Activated T-helper 9 cell treated with anti-CD3 and anti-CD28 coated beads, Interleukin-2, amount 50 U/mL, for 16 hours (primary cell): ENCODE measurements around the gene PDLIM3.
"Not testable (repeated sequence)": the region's sequence is repeated elsewhere in the genome, so short reads cannot be mapped to it uniquely, and the experiment has no call there.

Source experiments
- DNase-seq: peaks from one replicate; pipeline ENCODE4 v3.0.0-alpha.2; 2020; ENCODE audit warnings: low read depth

The PDLIM3 gene

GRCh38 chr4:185520119-185520518, 15.2 kb downstream of the PDLIM3 start:
- no peak for DNase-seq

DNA sequence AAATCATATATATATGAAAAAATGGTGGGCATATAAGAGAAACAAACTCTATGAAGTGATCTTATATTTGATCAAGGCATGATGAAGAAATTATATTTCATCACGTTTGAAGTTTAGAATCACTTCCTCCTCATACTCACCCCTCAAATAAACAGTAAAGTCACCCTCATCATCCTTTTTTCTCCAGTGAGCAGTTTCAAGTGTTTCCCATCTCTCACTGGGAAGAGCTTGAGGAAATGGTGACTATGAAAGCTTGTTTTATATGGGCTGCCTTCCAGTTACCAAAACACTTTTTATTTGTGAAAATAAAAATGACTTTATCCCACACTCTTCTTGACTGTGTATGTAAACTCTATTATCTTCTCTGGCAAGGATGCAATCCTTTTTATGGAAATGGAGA, 16.8 kb downstream of the PDLIM3 start:
- DNase-seq, result no peak

DNA sequence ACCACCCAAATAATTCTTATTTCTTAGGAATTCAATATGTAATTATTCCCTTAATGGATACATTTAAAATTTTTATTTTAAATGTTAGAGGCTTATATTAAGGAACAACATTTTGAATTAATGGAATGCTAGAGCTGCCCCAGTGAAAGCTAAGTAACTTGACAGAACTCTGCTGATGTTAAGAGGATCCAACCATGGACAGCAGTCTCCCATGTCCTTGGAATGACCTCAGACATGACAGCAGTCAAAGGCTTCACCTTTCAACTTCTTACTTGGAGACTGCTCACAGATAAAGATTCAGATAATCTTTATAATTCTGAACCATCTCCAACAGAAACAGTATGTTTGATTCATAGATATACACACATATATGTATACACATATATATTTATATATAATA, 17.2 kb downstream of the PDLIM3 start:
- DNase-seq, result no peak

- no peak for DNase-seq
Observed at GRCh38 chr4:185515248-185515647, 20.1 kb downstream of the PDLIM3 start.

DNA sequence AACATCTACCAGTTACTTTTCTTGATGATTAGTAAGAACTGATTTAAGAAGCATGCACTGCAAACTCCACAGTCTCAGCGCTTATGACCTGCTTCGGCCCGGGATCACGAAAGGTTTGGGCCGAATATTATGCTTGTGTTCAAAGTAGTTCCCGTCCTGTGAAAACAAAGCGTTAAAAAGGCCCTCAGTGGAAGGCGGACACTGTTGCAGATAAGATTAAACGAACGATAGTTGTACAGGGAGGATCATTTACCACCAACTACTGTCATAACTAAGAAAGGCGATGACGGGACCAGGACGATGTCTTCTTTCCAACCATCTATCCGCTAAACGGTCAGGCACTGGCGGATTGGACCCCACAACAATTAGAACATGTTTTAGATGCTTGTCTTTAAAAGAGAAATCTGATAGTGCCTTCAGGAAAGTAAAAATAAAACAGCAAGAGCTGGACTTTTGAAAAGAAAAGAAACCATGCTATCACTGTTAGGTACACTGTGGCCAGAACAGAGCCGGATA, 21.1 kb downstream of the PDLIM3 start:
- no peak for DNase-seq

GRCh38 chr4:185513489-185514181, 21.7 kb downstream of the PDLIM3 start:
- no peak for DNase-seq

GRCh38 chr4:185512516-185512915, 22.8 kb downstream of the PDLIM3 start:
- DNase-seq, result no peak

DNA sequence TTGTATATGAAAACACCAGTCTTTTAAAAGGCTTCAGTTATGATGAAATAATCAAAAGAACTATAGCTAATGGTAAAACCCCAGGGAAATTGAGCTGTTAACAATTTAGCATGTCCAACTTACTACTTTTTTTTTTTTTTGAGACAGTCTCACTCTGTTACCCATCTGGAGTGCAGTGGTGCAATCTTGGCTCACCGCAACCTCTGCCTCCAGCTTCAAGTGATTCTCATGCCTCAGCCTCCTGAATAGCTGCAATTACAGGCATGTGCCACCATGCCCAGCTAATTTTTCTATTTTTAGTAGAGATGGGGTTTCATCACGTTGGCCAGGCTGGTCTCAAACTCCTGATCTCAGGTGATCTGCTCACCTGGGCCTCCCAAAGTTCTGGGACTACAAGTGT, 24.1 kb downstream of the PDLIM3 start:
- not testable (repeated sequence) for DNase-seq

DNA sequence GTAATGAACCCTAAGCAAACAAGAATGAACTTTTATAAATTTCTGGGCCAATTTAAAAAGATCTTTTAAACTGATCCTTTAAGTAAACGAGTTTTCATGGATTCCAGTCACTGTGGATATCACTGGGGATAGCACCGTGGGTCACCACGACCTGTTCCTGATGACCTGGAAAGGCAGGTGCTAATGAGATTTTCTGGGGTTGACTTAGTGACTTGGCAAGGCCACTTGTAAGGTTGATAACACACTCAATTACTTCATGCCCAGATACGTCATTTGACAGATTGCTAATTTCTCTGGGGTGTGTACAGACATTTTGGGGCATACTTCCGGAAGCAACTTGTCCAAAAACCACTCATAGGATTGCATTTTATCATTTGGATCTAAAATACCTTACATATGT, 24.5 kb downstream of the PDLIM3 start:
- no peak for DNase-seq

GRCh38 chr4:185508181-185508580, 27.1 kb downstream of the PDLIM3 start:
- DNase-seq, result no peak

- no peak for DNase-seq
Observed at GRCh38 chr4:185506422-185506821, 28.9 kb downstream of the PDLIM3 start.

GRCh38 chr4:185504098-185505047, 30.9 kb downstream of the PDLIM3 start:
- no peak for DNase-seq

DNA sequence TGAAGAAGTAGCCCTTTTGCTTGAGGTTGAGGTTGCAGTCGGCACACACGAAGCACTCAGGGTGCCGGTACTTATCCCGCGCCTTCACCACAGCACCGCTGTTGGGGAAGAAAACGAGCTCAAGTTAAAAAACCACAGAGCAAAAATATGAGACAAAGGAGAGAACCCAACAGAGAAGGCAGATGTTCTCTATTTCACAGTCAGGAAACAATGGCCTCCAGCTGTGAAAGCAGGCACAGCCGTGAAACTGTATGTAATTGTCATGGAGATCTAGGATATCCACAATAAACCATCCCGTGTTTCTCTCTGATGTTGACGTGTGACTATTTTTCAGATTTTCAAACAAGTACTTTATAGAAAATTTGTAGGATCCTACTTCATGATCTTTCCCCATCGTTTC, 32.9 kb downstream of the PDLIM3 start:
- no peak for DNase-seq

DNA sequence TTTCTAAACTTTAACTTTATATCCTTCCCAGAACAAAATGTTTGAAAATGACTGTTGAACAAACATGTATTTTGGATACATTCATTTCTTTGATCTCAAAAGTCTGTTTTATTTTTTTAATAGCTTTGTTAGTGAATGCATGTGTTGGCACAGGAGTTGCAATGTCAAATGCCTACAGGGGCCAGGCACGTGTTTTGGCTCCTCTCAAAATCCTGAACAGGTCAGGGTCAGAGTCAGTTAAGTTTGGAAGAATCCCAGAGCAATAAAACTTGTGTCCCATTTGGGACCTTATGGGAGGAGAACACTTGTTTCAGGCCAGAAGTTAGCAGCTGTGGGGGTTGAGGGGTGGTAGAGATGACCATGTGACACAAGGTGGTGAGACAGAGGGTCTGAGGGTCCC, 34.7 kb downstream of the PDLIM3 start:
- DNase-seq, result no peak

- DNase-seq, result no peak
Observed at GRCh38 chr4:185500035-185500434, 35.3 kb downstream of the PDLIM3 start.

DNA sequence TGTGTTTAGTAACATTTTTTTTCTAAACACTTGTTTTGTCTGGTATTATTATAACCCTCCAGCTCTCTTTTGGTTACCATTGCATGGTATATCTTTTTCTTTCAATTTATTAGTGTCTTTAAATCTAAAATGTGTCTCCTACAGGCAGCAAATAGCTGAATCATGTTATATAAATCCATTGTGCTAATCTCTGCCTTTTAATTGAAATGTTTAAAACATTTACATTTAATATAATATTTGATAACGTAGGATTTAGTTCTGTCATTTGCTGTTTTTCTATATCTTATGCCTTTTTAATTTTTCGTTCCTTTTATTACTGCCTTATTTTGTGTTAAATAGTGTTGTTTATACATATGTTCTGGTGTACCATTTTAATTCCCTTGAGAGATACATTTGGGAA, 46.7 kb downstream of the PDLIM3 start:
- no peak for DNase-seq

GRCh38 chr4:185481401-185481800, 53.9 kb downstream of the PDLIM3 start:
- no peak for DNase-seq

DNA sequence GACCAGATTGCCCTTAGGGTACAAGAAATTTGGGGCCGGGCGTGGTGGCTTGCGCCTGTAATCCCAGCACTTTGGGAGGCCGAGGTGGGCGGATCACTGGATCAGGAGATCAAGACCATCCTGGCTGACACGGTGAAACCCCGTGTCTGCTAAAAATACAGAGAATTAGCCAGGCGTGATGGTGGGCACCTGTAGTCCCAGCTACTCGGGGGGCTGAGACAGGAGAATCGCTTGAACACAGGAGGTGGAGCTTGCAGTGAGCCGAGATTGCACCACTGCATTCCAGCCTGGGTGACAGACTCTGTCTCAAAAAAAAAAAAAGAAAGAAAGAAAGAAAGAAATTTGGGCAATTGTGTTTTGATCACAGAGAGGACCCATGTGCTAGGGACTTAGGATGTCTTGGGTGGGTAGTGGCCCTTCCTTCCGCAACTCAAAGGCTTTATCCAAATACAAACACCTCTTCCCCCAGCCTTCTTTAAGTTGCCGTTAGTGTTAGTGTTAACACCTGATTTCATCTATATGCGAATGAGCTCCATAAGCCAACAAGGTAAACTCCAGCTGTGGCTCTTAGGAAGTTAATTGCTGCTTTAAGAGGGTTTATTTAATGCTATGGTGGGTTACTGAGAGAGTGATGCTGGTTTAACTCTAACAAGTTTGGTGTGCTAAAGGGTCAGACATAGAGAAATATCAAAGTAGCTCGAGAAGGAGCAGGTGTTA, 55.1 kb downstream of the PDLIM3 start:
- DNase-seq, result no peak

GRCh38 chr4:185479507-185479971, 55.8 kb downstream of the PDLIM3 start:
- no peak for DNase-seq

- no peak for DNase-seq
Observed at GRCh38 chr4:185473247-185473646, 62.1 kb downstream of the PDLIM3 start.

DNA sequence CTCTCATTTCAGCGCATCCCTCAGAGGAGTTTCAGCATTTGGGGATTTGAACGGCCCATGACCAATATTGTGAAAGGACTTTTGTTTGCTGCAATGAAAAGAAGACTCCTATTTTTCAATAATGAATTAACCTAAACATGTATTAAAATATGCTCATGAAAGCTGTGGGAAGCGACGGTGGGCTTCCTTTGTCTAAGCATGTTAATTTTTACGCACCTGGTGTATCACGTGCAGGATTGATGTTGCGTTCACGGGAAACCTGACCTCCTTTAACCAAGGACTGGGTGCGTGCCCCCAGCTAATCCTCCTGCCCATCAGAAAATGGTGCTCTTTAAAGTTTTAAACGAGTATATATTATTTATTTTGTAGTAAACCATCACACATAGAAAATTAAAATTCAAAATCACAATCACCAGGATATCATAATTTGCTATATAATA, 63.2 kb downstream of the PDLIM3 start:
- DNase-seq, result no peak
